Middle frontal gyrus (tissue), 1 donor: ENCODE results near the gene RHOG.
A peak's percentile ranks its signal among the peaks of the same experiment; 100 is the strongest.
"Not testable (repeated sequence)": the region's sequence is repeated elsewhere in the genome, so short reads cannot be mapped to it uniquely, and the experiment has no call there.

Experiments used
- DNase-seq: peaks from one replicate; pipeline ENCODE4 v3.0.0-alpha.2; 2015; ENCODE audit warnings: low spot score; ENCODE audit errors: extremely low spot score

The RHOG gene

GRCh38 chr11:3834664-3835461 lies 5.9 kb downstream of the RHOG start:
- no peak for DNase-seq

GRCh38 chr11:3834349-3834663 lies 6.5 kb downstream of the RHOG start:
- no peak for DNase-seq

GRCh38 chr11:3833449-3833848 lies 7.3 kb downstream of the RHOG start:
- DNase-seq, result no peak

- no peak for DNase-seq
Observed at GRCh38 chr11:3832816-3833215, 7.9 kb downstream of the RHOG start.

- no peak for DNase-seq
Observed at GRCh38 chr11:3831378-3832239, 9.2 kb downstream of the RHOG start.

GRCh38 chr11:3830730-3831129 lies 10.0 kb downstream of the RHOG start:
- no peak for DNase-seq

- DNase-seq, result no peak
Observed at GRCh38 chr11:3830088-3830487, 10.7 kb downstream of the RHOG start.

GRCh38 chr11:3827434-3828186 lies 13.1 kb downstream of the RHOG start:
- no peak for DNase-seq

GRCh38 chr11:3826721-3827120 lies 14.0 kb downstream of the RHOG start:
- peak; percentile 60 for DNase-seq

GRCh38 chr11:3825473-3826154 lies 15.1 kb downstream of the RHOG start:
- no peak for DNase-seq

- no peak for DNase-seq
Observed at GRCh38 chr11:3824714-3825472, 15.9 kb downstream of the RHOG start.

GRCh38 chr11:3823762-3824506 lies 16.8 kb downstream of the RHOG start:
- DNase-seq, result no peak

- no peak for DNase-seq
Observed at GRCh38 chr11:3823303-3823702, 17.5 kb downstream of the RHOG start.

- DNase-seq, result no peak
Observed at GRCh38 chr11:3822312-3822711, 18.4 kb downstream of the RHOG start.

GRCh38 chr11:3820971-3821370 lies 19.8 kb downstream of the RHOG start:
- DNase-seq, result no peak

- DNase-seq, result no peak
Observed at GRCh38 chr11:3817181-3817800, 23.5 kb downstream of the RHOG start.

GRCh38 chr11:3816673-3817072 lies 24.1 kb downstream of the RHOG start:
- DNase-seq, result no peak

- no peak for DNase-seq
Observed at GRCh38 chr11:3815845-3816244, 24.9 kb downstream of the RHOG start.

- DNase-seq, result not testable (repeated sequence)
Observed at GRCh38 chr11:3814832-3815231, 25.9 kb downstream of the RHOG start.
